MCF 10A (cell line): ENCODE measurements around the gene ANKRD13A. TPM values are rescaled to one million over a fixed set of nuclear protein-coding genes. Genes with fewer than 3 reads are reported as not detected.

Experiments used
- BruUV-seq: library from RNA; stranded (reverse); fragments of 400-500 nt; replicated peaks from 2 replicates; lab custom pipeline; 2021; lab: Mats Ljungman, UMichigan
- CTCF ChIA-PET: fragments of 300-600 bp; sonication (Branson Sonifier 250); formaldehyde crosslinking; extraction: SDS; loops from one replicate; lab custom pipeline; 2021; ENCODE audit warnings: antibody characterized with exemption, inconsistent platforms; lab: Yijun Ruan, JAX
- POLR2A ChIA-PET: fragments of 300-600, 350-650 bp; sonication (Branson Sonifier 250); formaldehyde crosslinking; extraction: SDS; loops from one replicate; lab custom pipeline; 2020; ENCODE audit warnings: antibody characterized with exemption, inconsistent platforms; lab: Yijun Ruan, JAX
- DNase-seq: peaks from one replicate; pipeline ENCODE4 v3.0.0-alpha.2; 2018; ENCODE audit not compliant: unreplicated experiment
- H3K27ac Mint-ChIP-seq: one replicate; pipeline ENCODE4 v1.8.0; 2022; ENCODE audit warnings: mild to moderate bottlenecking, low read depth, mixed read lengths; ENCODE audit not compliant: unreplicated experiment
- H3K27me3 Mint-ChIP-seq: one replicate; pipeline ENCODE4 v1.8.0; 2022; ENCODE audit warnings: mixed read lengths; ENCODE audit not compliant: insufficient read depth, unreplicated experiment
- H3K36me3 Mint-ChIP-seq: one replicate; pipeline ENCODE4 v1.8.0; 2022; ENCODE audit warnings: mild to moderate bottlenecking, moderate library complexity, mixed read lengths; ENCODE audit not compliant: insufficient read depth, unreplicated experiment
- H3K4me1 Mint-ChIP-seq: one replicate; pipeline ENCODE4 v1.8.0; 2022; ENCODE audit warnings: mixed read lengths; ENCODE audit not compliant: insufficient read depth, unreplicated experiment
- H3K4me3 Mint-ChIP-seq: one replicate; pipeline ENCODE4 v1.8.0; 2022; ENCODE audit warnings: mild to moderate bottlenecking, moderate library complexity, mixed read lengths; ENCODE audit not compliant: unreplicated experiment
- H3K9me3 Mint-ChIP-seq: one replicate; pipeline ENCODE4 v1.8.0; 2022; ENCODE audit warnings: mixed read lengths; ENCODE audit not compliant: unreplicated experiment
- intact Hi-C: fragments of 100-400 bp; cut with micrococcal nuclease; formaldehyde crosslinking; loops from 2 replicates; pipeline ENCODE4 v1.14.1; 2022
- total RNA-seq: library from RNA; stranded (reverse); gene quantifications from 2 replicates; pipeline ENCODE4 v1.2.3, GENCODE V29; 2022
- TF ChIP-seq, protein P1 (sequence below): fragments of 200-600 bp; IDR thresholded peaks from one replicate; pipeline ENCODE4 v1.8.0; 2022; ENCODE audit warnings: antibody characterized with exemption, mild to moderate bottlenecking; ENCODE audit not compliant: unreplicated experiment

Gene ANKRD13A
- total RNA-seq, 1 experiment from 2014 or later, result 32.5 TPM

- no peaks in the 10 kb centered on the region for H3K27me3 Mint-ChIP-seq
- ChIA-PET CTCF (interaction anchor here (0.6 to 2.6 kb wide), 4 partner anchors 21 to 481 kb away, joined by 3 to 8 read pairs (median 4); no protein-coding TSS in a partner anchor), POLR2A (interaction anchor here (0.7 to 2.5 kb wide), 5 partner anchors 11 to 465 kb away, joined by 3 to 11 read pairs (median 4); partner anchors contain the start of genes FAM216A and GPN3)
- intact Hi-C loops, result loop anchor here (5.0 kb wide), 1 partner anchor 34 kb away; no protein-coding TSS in a partner anchor
- TF ChIP-seq, protein P1, sequence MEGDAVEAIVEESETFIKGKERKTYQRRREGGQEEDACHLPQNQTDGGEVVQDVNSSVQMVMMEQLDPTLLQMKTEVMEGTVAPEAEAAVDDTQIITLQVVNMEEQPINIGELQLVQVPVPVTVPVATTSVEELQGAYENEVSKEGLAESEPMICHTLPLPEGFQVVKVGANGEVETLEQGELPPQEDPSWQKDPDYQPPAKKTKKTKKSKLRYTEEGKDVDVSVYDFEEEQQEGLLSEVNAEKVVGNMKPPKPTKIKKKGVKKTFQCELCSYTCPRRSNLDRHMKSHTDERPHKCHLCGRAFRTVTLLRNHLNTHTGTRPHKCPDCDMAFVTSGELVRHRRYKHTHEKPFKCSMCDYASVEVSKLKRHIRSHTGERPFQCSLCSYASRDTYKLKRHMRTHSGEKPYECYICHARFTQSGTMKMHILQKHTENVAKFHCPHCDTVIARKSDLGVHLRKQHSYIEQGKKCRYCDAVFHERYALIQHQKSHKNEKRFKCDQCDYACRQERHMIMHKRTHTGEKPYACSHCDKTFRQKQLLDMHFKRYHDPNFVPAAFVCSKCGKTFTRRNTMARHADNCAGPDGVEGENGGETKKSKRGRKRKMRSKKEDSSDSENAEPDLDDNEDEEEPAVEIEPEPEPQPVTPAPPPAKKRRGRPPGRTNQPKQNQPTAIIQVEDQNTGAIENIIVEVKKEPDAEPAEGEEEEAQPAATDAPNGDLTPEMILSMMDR, result no peak
- peaks cover 17% of the 10 kb centered on the region for H3K4me1 Mint-ChIP-seq
- peaks cover 6% of the 10 kb centered on the region for H3K36me3 Mint-ChIP-seq
- no peak for DNase-seq
- no peak overlapping the region for H3K4me3 Mint-ChIP-seq
- BruUV-seq, result no TSS peak
- peak overlapping the region; percentile 48 for H3K27ac Mint-ChIP-seq
- no peaks in the 10 kb centered on the region for H3K9me3 Mint-ChIP-seq
These were observed 3.7 kb downstream of the ANKRD13A start for GRCh38 chr12:110002676-110003515.

GRCh38 chr12:110004598-110004997 is 5.4 kb downstream of the ANKRD13A start:
- CTCF ChIA-PET, result interaction anchor here (0.6 to 2.6 kb wide), 6 partner anchors 19 to 407 kb away, joined by 3 to 8 read pairs (median 3); no protein-coding TSS in a partner anchor
- POLR2A ChIA-PET, result interaction anchor here (0.6 to 1.6 kb wide), 5 partner anchors 10 to 439 kb away, joined by 3 to 7 read pairs (median 4); no protein-coding TSS in a partner anchor
- Mint-ChIP-seq H3K4me1 (peaks cover 17% of the 10 kb centered on the region), H3K27me3 (no peaks in the 10 kb centered on the region), H3K4me3 (no peak overlapping the region), H3K27ac (no peak overlapping the region), H3K9me3 (no peaks in the 10 kb centered on the region), H3K36me3 (peaks cover 6% of the 10 kb centered on the region)
- intact Hi-C loops, result loop anchor here (5.0 kb wide), 1 partner anchor 33 kb away; no protein-coding TSS in a partner anchor
- DNase-seq, result no peak
- TF ChIP-seq, protein P1, result no peak
- no TSS peak for BruUV-seq

GRCh38 chr12:110005319-110005973 is 6.2 kb downstream of the ANKRD13A start:
- ChIA-PET POLR2A (interaction anchor here (1.6 kb wide), 1 partner anchor 33 kb away, joined by 4 read pairs; no protein-coding TSS in a partner anchor), CTCF (interaction anchor here (0.6 to 1.0 kb wide), 2 partner anchors 18 to 406 kb away, joined by 3 to 6 read pairs; no protein-coding TSS in a partner anchor)
- H3K27ac Mint-ChIP-seq, result no peak overlapping the region
- no peaks in the 10 kb centered on the region for H3K9me3 Mint-ChIP-seq
- H3K36me3 Mint-ChIP-seq, result peaks cover 6% of the 10 kb centered on the region
- H3K27me3 Mint-ChIP-seq, result no peaks in the 10 kb centered on the region
- BruUV-seq, result no TSS peak
- no peak for DNase-seq
- no peak overlapping the region for H3K4me3 Mint-ChIP-seq
- intact Hi-C loops, result no loop called here
- peaks cover 17% of the 10 kb centered on the region for H3K4me1 Mint-ChIP-seq
- TF ChIP-seq, protein P1, result no peak
